ENCODE data around the gene SHISA9. TPM values are rescaled to one million over a fixed set of nuclear protein-coding genes. Genes with fewer than 3 reads are reported as not detected.

The SHISA9 gene
- total and polyA plus RNA-seq, 8 donors: 0.03 to 0.21 (median 0.10) TPM; not detected in 2

DNA sequence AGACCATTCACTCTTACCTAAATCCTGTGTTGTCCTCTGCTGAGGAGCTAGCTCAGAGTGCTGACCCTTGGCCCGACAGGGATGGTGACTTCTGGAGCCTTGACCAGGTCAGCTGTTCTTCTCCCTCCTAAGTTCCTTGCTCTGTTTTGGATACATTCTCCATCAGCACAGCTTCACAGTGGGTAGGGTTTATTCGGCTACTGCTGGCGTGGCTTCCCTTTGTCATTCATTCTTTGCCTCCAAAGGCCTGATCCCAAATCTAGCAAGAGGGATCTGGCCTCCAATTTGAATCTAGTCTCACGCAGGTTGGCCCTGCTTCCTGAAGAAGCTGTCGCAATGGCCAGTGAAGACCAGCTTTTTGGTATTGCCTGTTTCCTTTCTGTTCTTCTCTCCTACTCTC lies 116.6 kb downstream of the SHISA9 start:
- TF ChIP-seq, protein P1, sequence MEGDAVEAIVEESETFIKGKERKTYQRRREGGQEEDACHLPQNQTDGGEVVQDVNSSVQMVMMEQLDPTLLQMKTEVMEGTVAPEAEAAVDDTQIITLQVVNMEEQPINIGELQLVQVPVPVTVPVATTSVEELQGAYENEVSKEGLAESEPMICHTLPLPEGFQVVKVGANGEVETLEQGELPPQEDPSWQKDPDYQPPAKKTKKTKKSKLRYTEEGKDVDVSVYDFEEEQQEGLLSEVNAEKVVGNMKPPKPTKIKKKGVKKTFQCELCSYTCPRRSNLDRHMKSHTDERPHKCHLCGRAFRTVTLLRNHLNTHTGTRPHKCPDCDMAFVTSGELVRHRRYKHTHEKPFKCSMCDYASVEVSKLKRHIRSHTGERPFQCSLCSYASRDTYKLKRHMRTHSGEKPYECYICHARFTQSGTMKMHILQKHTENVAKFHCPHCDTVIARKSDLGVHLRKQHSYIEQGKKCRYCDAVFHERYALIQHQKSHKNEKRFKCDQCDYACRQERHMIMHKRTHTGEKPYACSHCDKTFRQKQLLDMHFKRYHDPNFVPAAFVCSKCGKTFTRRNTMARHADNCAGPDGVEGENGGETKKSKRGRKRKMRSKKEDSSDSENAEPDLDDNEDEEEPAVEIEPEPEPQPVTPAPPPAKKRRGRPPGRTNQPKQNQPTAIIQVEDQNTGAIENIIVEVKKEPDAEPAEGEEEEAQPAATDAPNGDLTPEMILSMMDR (IDR thresholded peaks at IDR 0.05): no peak
- ATAC-seq (no peak), DNase-seq (no peak)
- no peaks in the 10 kb centered on the region for H3K36me3 ChIP-seq
- H3K4me1 ChIP-seq: no peaks in the 10 kb centered on the region
- intact Hi-C loops (cut with DNase I): no loop called here
- H3K27ac ChIP-seq: no peak overlapping the region
- no peaks in the 10 kb centered on the region for H3K9me3 ChIP-seq
- H3K4me3 ChIP-seq: no peak overlapping the region
- no peaks in the 10 kb centered on the region for H3K27me3 ChIP-seq

GRCh38 chr16:13021996-13022395 lies 120.6 kb downstream of the SHISA9 start:
- Histone ChIP-seq H3K27me3 (no peaks in the 10 kb centered on the region), H3K9me3 (peaks cover 0 to 13% of the 10 kb centered on the region in 2 donors), H3K27ac (no peak overlapping the region), H3K4me3 (no peak overlapping the region), H3K36me3 (no peaks in the 10 kb centered on the region), H3K4me1 (no peaks in the 10 kb centered on the region)
- intact Hi-C loops (cut with DNase I): no loop called here
- ATAC-seq: no peak
- TF ChIP-seq, protein P1 (IDR thresholded peaks at IDR 0.05): no peak
- DNase-seq: no peak

GRCh38 chr16:13029786-13030185 lies 128.4 kb downstream of the SHISA9 start:
- H3K4me1 ChIP-seq: no peaks in the 10 kb centered on the region
- H3K9me3 ChIP-seq: peaks cover 0 to 16% of the 10 kb centered on the region in 2 donors
- H3K27me3 ChIP-seq: no peaks in the 10 kb centered on the region
- TF ChIP-seq, protein P1 (IDR thresholded peaks at IDR 0.05): no peak
- H3K4me3 ChIP-seq: no peak overlapping the region
- DNase-seq (no peak), ATAC-seq (no peak)
- intact Hi-C loops (cut with DNase I): no loop called here
- H3K27ac ChIP-seq: no peak overlapping the region
- H3K36me3 ChIP-seq: no peaks in the 10 kb centered on the region

- Histone ChIP-seq H3K27ac (no peak overlapping the region), H3K4me1 (no peaks in the 10 kb centered on the region), H3K9me3 (peaks cover 0 to 16% of the 10 kb centered on the region in 2 donors), H3K36me3 (no peaks in the 10 kb centered on the region), H3K4me3 (no peak overlapping the region), H3K27me3 (no peaks in the 10 kb centered on the region)
- ATAC-seq (no peak), DNase-seq (no peak)
- TF ChIP-seq, protein P1 (IDR thresholded peaks at IDR 0.05): no peak
- intact Hi-C loops (cut with DNase I): no loop called here
These were observed 129.4 kb downstream of the SHISA9 start for GRCh38 chr16:13030769-13031168.

DNA sequence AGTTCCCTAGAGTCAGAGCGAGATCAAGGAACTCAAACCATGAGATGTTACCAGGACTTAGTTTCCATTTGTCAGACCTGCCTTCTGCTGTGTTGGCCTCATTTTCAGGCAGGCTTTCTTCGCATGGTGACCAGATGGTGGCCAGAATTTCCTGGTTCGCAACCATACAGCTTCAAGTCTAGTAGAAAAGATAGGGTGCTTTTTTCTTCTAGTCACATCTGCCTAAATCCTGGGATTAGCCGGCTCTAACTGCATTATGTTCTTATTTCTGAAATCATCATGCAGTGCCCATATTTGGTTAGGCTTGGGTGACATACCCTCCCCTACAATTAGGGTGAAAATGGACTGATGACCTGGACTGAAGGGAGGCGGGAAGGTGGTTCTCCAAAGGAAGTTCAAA lies 131.5 kb downstream of the SHISA9 start:
- Histone ChIP-seq H3K4me3 (no peak overlapping the region), H3K27ac (no peak overlapping the region), H3K36me3 (no peaks in the 10 kb centered on the region), H3K27me3 (no peaks in the 10 kb centered on the region), H3K9me3 (peaks cover 0 to 6% of the 10 kb centered on the region in 2 donors), H3K4me1 (no peaks in the 10 kb centered on the region)
- TF ChIP-seq, protein P1 (IDR thresholded peaks at IDR 0.05): no peak
- ATAC-seq: no peak
- intact Hi-C loops (cut with DNase I): no loop called here
- no peak for DNase-seq

Data from left lung (tissue), 10 donors.